ENCODE results near the gene DPH7.
"Not testable (repeated sequence)": the region's sequence is repeated elsewhere in the genome, so short reads cannot be mapped to it uniquely, and the experiment has no call there.

DPH7 gene

DNA sequence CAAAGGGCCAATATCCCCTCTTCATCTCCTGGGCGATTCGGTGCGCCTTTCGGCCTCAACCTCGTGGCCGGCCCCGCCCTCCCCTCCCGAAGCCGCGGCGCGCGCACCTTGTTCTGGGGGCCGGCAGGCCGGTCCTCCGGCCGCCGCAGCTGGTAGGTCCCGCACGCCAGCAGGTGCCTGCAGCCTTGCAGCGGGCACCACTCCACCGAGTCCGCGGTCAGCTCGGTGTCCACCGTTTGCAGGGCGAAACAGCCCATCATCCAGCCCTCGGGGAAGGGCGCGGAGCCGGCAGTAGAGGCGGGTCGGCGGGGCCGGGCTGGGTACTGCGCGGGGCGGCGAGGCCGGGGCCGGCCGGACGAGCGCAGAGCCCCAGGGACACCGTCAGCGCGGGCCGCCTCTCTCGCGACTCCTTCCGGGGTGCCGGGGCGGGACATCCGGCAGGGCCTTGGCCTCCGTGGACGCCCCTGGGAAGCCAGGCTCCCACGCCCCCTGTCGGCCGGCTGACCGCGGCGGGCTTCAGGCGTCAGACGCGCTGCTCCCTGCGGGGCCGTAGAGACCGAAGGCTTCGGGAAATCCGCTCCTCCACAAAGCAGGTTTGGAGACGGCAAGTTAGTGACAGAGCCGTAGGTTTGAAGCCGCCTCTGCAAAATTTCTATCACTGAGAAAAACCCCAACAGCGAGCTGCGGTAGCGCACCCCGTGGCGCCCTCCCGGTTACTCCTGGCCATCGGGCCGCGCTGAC is at the start of gene DPH7:
Gene DPH7, minus strand, starts transcription at position 408 of the 741 bp plus-strand sequence. Its CDS starts 148 bp downstream, at position 260.
- peak; percentile 87 for DNase-seq

GRCh38 chr9:137627406-137627805 is 48.7 kb upstream of the DPH7 start:
- not testable (repeated sequence) for DNase-seq

- no peak for DNase-seq
These were observed 47.7 kb upstream of the DPH7 start for GRCh38 chr9:137626464-137626863.

- not testable (repeated sequence) for DNase-seq
These were observed 43.5 kb upstream of the DPH7 start for GRCh38 chr9:137622211-137622610.

DNA sequence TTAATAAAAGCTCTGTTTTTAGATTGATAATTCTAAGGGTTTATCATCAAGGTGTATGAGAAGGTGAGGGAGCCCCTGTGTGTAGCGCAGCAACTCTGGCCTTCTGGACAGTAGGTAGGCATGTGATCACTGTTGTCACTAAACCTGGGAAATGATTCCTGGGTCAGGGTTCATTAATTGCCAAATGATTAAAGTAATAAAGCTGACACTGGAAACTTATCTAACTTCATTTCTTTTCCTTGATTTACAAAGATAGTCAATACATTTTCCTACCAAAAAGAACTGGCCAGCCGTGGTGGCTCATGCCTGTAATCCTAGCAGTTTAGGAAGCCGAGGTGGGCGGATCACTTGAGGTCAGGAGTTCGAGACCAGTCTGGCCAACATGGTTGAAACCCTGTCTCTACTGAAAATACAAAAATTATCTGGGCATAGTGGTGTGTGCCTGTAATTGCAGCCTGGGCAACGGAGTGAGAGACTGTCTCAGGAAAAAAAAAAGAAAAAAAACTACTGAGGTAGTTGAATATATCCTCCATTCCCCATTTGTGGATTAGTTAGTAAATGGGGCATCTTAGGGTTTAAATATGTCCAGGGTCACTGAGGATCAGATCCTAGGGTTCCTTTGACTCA is 42.5 kb upstream of the DPH7 start:
- no peak for DNase-seq

DNA sequence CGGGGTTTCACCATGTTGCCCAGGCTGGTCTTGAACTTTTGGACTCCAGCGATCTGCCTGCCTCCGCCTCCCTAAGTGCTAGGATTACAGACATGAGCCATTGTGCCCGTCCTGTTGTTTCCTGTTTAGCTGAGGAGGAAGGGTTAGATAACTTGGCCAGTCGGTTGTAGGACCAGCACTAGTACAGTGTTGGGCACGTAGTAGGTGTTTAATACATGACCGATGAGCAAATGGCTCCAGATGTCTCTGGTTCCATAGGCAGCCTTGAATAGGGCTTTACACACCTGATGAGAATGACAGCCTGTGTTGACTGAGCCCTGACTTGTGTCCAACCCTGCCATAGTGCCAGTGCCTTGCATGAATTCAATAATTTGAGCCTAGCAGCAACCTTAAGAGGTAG is 41.9 kb upstream of the DPH7 start:
- no peak for DNase-seq

- no peak for DNase-seq
These were observed 41.3 kb upstream of the DPH7 start for GRCh38 chr9:137620048-137620405.

GRCh38 chr9:137619240-137620047 is 40.7 kb upstream of the DPH7 start:
- no peak for DNase-seq

GRCh38 chr9:137618105-137619067 is 39.7 kb upstream of the DPH7 start, which contains the start of gene EHMT1:
TSS of gene EHMT1 (plus strand) at chr9:137619005. CDS start at chr9:137619029, 24 bp downstream.
- DNase-seq: peak; percentile 83

- no peak for DNase-seq
These were observed 36.7 kb upstream of the DPH7 start for GRCh38 chr9:137615387-137615871.

DNA sequence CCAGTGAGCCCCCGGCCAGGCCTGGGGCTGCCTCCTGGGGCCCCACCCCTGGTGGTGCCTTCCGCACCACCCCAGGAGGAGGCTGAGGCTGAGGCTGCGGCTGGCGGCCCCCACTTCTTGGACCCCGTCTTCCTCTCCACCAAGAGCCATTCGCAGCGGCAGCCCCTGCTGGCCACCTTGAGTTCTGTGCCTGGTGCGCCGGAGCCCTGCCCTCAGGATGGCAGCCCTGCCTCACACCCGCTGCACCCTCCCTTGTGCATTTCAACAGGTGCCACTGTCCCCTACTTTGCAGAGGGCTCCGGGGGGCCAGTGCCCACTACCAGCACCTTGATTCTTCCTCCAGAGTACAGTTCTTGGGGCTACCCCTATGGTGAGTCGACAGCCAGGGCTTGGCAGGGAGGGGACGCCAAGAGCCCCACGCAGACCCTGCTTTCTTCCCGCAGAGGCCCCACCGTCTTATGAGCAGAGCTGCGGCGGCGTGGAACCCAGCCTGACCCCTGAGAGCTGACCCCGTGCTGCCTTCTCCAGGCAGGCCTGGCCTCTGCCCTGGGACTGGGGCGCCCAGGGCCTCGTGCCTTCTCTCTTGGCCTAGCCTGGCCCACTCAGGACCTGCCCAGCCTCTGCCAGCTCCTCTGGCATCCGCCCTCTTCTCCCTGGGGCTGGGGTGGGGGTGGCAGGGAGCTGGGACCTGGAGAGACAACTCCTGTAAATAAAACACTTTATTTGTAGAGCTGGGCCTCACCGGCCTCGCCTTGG is 36.1 kb upstream of the DPH7 start:
- DNase-seq: no peak

- no peak for DNase-seq
These were observed 35.2 kb upstream of the DPH7 start for GRCh38 chr9:137613738-137614523.

DNA sequence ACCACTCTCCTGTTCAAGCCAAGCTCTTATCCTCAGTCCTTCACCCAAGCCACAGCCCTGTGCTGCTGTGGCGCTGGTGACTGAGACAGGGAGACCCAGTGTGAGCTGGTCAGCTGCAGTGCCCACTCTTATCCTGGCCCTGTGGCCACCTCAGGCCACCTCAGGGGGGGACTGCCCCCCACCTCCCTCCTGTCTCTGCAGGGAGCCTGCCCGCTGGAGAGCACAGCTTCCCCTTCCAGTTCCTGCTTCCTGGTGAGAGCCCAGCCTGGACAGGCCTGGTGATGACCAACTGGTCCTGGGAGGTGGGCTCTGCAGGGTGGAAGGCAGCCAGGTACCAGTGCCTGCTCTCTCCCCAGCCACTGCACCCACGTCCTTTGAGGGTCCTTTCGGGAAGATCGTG is 34.5 kb upstream of the DPH7 start:
- DNase-seq: no peak

- DNase-seq: no peak
These were observed 34.0 kb upstream of the DPH7 start for GRCh38 chr9:137612741-137613142.

DNA sequence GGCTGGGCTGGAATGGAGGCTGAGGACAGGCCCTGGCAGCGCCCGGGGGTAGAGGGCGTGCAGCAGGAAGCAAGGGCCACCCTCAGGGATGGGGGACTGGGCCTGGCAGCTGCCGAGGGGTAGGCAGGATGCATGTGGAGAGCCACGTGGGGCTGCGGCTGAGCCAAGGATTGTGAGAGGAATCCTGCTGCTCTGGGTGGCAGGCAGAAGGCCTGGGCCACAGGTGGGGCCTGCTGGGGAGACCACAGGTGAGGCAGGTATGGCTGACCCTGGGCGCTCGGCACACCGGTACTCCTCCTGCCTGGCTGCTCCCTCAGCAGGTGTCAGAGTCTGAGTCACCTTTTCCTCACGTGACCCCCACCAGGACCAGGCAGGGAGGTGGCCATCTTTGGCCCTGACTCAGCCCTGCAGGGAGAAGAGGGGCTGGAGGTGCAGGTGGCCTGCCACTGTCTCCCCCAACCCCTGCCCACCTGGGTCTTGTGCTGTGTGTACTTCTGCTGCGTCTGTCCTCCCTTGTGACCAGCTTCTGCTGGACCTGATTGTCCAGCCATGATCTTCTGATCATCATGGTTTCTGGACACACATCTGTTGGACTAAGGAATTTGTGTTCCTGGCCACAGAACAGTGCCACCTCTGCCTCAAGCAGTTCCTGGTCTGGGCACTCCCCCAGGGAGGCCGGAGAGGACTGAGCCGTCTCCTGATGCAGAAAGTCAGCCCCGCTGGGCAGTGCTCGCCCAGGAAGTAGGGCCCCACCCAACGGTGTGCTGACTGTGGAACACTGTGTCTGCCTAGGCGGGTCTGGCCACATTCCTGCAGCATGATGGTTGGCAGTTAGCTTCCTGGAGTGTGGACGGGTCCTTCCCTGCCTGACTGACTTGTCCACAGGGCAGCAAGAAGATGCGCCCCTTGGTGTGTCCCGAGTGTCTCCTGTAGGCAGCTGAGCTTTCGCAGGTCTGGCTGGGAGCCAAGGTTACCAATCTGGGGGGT is 33.2 kb upstream of the DPH7 start:
- DNase-seq: peak; percentile 70

DNA sequence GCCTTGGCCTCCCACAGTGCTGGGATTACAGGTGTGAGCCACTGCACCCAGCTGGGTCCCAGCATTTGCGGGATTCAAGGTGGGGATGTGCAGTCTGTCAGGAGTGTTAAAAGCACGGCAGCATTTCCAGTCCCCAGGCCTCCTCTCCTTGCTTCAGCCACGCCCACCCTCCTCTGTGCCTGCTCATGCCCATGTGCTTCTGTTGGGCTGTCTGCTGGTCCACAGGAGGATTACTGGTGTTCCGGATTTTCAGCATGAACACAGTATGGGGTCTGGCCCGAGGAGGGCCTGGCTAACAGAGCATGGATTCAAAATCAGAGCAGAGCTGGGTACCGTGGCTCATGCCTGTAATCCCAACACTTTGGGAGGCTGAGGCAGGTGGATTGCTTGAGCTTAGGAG is 32.2 kb upstream of the DPH7 start:
- no peak for DNase-seq

- no peak for DNase-seq
These were observed 28.6 kb upstream of the DPH7 start for GRCh38 chr9:137607141-137607857.

DNA sequence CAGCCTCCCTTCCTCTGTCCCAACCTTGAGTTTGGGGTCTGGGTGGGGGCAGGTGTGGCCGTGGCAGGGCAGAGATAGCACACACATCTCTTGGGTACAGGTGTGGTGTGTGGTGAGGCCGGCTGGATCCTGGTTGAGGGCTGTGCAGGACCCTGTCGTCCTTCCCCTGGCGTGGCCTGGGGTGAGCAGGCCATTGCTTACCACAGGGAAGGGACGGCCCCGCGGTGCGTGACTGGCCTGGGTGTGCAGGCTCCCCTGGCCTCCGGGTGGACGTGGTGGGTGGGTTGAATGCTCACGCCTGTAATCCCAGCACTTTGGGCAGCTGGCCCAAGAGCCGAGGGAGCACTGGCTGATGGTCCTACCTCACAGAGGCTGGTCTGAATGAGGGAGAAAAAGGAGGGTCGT is 28.0 kb upstream of the DPH7 start:
- no peak for DNase-seq

Data from NCI-H2107 (cell line).